Mesothelial cell of epicardium (in vitro differentiated cells): ENCODE data around the gene PHACTR3. TPM values are rescaled to one million over a fixed set of nuclear protein-coding genes. Genes with fewer than 3 reads are reported as not detected.

Experiments used
- DNase-seq, 2 experiments: peaks; one replicate each; pipeline ENCODE4 v3.0.0; 2021; ENCODE audit warnings: low spot score in 2 of 2; ENCODE audit not compliant: unreplicated experiment in 2 of 2
- H3K27ac Mint-ChIP-seq: 2 replicates; pipeline ENCODE4 v1.8.0; 2021; ENCODE audit warnings: mixed read lengths
- H3K27me3 Mint-ChIP-seq: 2 replicates; pipeline ENCODE4 v1.8.0; 2021; ENCODE audit warnings: low read depth, mixed read lengths
- H3K36me3 Mint-ChIP-seq: 2 replicates; pipeline ENCODE4 v1.8.0; 2021; ENCODE audit warnings: mixed read lengths
- H3K4me1 Mint-ChIP-seq: 2 replicates; pipeline ENCODE4 v1.8.0; 2021; ENCODE audit warnings: mixed read lengths
- H3K4me3 Mint-ChIP-seq: 2 replicates; pipeline ENCODE4 v1.8.0; 2021; ENCODE audit warnings: mild to moderate bottlenecking, moderate library complexity, mixed read lengths
- H3K9me3 Mint-ChIP-seq: 2 replicates; pipeline ENCODE4 v1.8.0; 2021; ENCODE audit warnings: mixed read lengths
- total RNA-seq: library from RNA; stranded (reverse); gene quantifications from 3 replicates; pipeline ENCODE4 v1.2.1, GENCODE V29; 2021
- TF ChIP-seq, protein P1 (sequence below): fragments of 200-600 bp; sonication (generic); IDR thresholded peaks from one replicate; pipeline ENCODE4 v1.5.0; 2021; ENCODE audit warnings: antibody characterized with exemption; ENCODE audit not compliant: unreplicated experiment

PHACTR3 gene
- total RNA-seq, 1 donor from 2014 or later = 0.16 TPM

DNA sequence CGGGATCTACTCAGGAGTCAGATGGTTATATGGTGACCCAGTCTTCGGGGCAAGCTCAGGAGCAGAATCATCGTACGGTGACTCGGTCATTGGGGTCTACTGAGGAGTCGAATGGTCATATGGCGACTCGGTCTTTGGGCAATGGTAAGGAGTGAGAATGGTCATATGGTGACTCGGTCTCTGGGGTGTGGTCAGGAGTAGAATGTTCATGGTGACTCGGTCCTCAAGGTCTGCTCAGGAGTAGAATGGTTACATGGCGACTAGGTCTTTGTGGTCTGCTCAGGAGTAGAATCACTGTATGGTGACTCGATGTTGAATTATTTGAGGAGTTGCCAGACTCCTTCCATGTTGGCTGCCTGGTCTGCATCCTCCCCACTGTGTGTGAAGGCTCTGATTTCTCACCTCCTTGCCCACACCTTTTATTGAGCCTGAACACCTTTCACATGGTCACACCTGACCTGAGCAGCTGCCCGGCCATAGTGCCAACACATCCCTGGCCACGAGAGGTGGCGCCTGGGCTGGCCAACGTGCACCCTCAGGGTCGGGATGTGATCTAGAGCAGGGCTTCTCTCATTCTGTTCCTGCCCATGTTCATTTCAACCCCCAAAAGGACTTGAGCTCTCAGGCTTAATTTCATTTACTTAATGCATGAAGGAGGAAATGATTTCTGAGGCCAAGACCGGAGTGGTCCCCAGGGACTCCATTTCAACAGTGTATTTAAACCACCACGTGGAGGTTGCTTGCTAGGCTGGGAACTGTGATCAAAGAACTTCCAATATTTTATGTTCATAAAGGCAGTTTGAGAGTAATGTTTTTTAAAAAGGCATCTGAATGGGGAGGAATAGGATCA, 119.5 kb downstream of the PHACTR3 start:
- H3K27ac Mint-ChIP-seq = no peak overlapping the region
- H3K4me3 Mint-ChIP-seq = no peak overlapping the region
- TF ChIP-seq, protein P1, sequence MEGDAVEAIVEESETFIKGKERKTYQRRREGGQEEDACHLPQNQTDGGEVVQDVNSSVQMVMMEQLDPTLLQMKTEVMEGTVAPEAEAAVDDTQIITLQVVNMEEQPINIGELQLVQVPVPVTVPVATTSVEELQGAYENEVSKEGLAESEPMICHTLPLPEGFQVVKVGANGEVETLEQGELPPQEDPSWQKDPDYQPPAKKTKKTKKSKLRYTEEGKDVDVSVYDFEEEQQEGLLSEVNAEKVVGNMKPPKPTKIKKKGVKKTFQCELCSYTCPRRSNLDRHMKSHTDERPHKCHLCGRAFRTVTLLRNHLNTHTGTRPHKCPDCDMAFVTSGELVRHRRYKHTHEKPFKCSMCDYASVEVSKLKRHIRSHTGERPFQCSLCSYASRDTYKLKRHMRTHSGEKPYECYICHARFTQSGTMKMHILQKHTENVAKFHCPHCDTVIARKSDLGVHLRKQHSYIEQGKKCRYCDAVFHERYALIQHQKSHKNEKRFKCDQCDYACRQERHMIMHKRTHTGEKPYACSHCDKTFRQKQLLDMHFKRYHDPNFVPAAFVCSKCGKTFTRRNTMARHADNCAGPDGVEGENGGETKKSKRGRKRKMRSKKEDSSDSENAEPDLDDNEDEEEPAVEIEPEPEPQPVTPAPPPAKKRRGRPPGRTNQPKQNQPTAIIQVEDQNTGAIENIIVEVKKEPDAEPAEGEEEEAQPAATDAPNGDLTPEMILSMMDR = no peak
- H3K27me3 Mint-ChIP-seq = no peaks in the 10 kb centered on the region
- H3K36me3 Mint-ChIP-seq = no peaks in the 10 kb centered on the region
- peaks cover 61% of the 10 kb centered on the region for H3K9me3 Mint-ChIP-seq
- no peak for DNase-seq
- no peaks in the 10 kb centered on the region for H3K4me1 Mint-ChIP-seq

DNA sequence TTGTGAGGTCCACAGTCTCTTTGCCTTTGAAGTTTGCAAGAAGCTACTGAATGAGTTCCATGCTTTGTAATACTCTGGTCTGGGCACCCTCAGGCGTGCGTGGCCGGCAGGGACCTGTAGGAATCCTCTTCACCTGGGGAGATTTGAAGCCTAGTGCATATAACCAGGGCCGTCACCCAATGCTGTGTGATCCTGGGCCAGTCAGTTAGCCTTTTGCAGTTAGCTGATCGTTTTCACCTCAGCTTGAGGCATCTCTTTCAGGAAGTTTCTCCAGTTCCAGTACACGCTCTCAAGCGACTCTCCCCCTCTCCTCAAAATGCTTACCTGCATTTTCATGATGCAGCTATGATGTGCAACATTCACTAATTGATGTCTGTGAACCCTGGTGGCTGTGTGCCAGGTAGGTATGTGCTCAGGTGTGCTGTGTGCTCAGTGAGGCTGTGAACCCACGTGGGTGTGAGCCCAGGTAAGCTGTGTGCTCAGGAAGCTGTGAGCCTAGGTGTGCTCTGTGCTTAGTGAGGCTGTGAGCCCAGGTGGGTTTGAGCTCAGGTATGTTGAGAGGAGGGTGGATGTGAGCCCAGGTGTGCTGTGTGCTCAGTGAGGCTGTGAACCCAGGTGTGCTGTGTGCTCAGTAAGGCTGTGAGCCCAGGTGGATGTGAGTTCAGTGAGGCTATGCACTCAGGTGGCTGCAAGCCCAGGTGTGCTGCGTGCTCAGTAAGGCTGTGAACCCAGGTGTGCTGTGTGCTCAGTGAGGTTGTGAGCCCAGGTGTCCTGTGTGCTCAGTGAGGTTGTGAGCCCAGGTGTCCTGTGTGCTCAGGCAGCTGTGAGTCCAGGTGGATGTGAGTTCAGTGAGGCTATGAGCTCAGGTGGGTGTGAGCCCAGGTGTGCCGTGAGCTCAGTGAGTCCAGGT, 120.4 kb downstream of the PHACTR3 start:
- no peak for DNase-seq
- H3K27ac Mint-ChIP-seq = no peak overlapping the region
- peaks cover 67% of the 10 kb centered on the region for H3K9me3 Mint-ChIP-seq
- TF ChIP-seq, protein P1 = no peak
- H3K36me3 Mint-ChIP-seq = no peaks in the 10 kb centered on the region
- H3K27me3 Mint-ChIP-seq = no peaks in the 10 kb centered on the region
- no peaks in the 10 kb centered on the region for H3K4me1 Mint-ChIP-seq
- no peak overlapping the region for H3K4me3 Mint-ChIP-seq

DNA sequence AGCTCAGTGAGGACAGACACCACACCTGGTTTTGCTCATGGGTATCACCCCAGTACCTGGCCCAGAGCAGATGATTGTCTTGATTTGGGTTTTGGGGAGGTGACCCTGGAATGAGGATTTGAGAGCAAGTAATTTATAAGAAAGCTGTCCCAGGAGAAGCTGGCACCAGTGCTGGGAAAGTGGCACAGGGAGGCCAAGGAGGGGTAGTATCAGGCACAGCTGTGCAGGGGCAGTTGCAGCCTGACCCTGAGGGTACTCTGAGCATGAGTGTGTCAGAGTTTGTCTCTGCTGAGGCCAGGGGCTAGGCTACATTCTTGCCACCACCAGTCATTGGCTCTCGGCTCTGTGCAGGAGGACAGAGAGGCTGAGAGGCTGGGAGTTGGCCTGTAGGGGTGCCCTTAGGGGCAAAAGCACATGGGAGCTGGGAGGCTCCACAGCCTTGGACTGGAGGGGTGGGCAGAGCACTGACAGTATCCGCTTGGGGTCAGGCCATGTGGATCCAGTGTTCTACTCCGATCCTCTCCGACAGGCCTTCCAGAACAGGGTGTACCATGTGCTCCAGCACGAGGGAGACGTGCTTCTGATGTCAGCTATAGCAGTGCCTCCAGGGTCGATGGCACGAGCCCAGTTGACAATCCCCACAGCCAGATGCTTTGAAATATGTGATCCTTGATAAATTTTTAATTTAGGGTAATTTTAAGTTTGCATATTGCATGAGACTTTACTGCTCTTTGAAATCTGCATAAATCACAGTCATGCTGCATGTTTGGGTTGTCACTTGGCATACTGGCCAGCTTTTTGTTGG, 121.3 kb downstream of the PHACTR3 start:
- H3K9me3 Mint-ChIP-seq = peaks cover 70% of the 10 kb centered on the region
- H3K27ac Mint-ChIP-seq = no peak overlapping the region
- no peaks in the 10 kb centered on the region for H3K4me1 Mint-ChIP-seq
- TF ChIP-seq, protein P1 = no peak
- no peaks in the 10 kb centered on the region for H3K36me3 Mint-ChIP-seq
- no peaks in the 10 kb centered on the region for H3K27me3 Mint-ChIP-seq
- DNase-seq = no peak
- no peak overlapping the region for H3K4me3 Mint-ChIP-seq

DNA sequence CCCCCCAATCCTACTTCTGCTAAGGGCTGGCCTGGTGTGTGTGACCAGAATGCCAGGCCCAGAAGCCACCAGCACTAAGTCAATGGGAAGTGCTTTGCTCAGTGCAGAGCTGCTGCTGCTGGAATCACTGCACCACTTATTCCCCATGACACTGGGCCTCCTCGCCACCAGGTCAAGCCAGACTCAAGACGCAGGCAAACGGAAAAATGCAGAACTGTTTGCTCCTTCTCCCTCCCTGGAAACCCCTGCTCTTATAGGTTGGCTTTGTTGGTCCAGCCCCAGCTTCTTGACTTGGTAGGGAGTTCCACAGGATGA, 121.9 kb downstream of the PHACTR3 start:
- no peaks in the 10 kb centered on the region for H3K4me1 Mint-ChIP-seq

More for the DNA sequence above, 121.9 kb downstream of the PHACTR3 start:
- no peak overlapping the region for H3K4me3 Mint-ChIP-seq
- H3K9me3 Mint-ChIP-seq = peaks cover 69% of the 10 kb centered on the region
- no peaks in the 10 kb centered on the region for H3K27me3 Mint-ChIP-seq
- DNase-seq = no peak
- H3K36me3 Mint-ChIP-seq = no peaks in the 10 kb centered on the region
- TF ChIP-seq, protein P1 = no peak
- H3K27ac Mint-ChIP-seq = no peak overlapping the region
